ENCODE results near the gene LYPD6B. TPM values are rescaled to one million over a fixed set of nuclear protein-coding genes. Genes with fewer than 3 reads are reported as not detected.
A peak's percentile ranks its signal among the peaks of the same experiment; 100 is the strongest.

Gene LYPD6B
- total RNA-seq, 4 donors from 2014 or later, result 0.49 to 0.54 TPM; not detected in 2

DNA sequence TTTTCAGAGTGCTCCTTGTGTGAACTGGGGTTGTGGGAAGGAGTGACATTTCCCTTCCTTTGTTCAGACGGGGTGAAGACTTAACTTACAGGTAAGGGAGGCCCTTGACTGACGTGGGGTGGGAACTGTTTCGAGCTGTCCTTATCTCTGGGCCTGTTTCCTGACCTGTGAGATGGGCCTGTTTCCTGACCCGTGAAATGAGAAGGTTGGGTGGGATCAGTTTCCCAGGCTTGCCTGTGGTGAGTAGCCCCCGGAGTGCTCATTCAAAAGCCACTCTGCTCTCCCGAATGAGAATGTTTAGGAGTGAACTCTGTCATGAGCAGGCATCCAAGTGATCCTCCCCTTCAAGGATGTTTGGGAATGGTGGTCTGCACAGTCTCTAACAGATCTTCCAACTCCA lies 4.1 kb upstream of the LYPD6B start:
- peaks cover 0 to 10% (median 0%) of the 10 kb centered on the region in 3 donors for H3K4me1 ChIP-seq
- H3K4me3 ChIP-seq, result no peak overlapping the region
- no peaks in the 10 kb centered on the region for H3K36me3 ChIP-seq
- TF ChIP-seq POLR2A (IDR thresholded peaks at IDR 0.05) (no peak), POLR2AphosphoS5 (IDR thresholded peaks at IDR 0.05) (no peak), EP300 (IDR thresholded peaks at IDR 0.05) (no peak)
- TF ChIP-seq, protein P1, sequence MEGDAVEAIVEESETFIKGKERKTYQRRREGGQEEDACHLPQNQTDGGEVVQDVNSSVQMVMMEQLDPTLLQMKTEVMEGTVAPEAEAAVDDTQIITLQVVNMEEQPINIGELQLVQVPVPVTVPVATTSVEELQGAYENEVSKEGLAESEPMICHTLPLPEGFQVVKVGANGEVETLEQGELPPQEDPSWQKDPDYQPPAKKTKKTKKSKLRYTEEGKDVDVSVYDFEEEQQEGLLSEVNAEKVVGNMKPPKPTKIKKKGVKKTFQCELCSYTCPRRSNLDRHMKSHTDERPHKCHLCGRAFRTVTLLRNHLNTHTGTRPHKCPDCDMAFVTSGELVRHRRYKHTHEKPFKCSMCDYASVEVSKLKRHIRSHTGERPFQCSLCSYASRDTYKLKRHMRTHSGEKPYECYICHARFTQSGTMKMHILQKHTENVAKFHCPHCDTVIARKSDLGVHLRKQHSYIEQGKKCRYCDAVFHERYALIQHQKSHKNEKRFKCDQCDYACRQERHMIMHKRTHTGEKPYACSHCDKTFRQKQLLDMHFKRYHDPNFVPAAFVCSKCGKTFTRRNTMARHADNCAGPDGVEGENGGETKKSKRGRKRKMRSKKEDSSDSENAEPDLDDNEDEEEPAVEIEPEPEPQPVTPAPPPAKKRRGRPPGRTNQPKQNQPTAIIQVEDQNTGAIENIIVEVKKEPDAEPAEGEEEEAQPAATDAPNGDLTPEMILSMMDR (IDR thresholded peaks at IDR 0.05), result no peak
- no peak for ATAC-seq
- no peak overlapping the region for H3K27ac ChIP-seq
- peaks cover 66% of the 10 kb centered on the region for H3K27me3 ChIP-seq
- WGBS, 2 donors (ENCODE audit: low coverage in 1 of 2), result 20 to 60% methylated on average over 1 to 2 of the region's 6 CpGs
- H3K9me3 ChIP-seq, result no peaks in the 10 kb centered on the region

GRCh38 chr2:149036507-149037293 lies 1.8 kb upstream of the LYPD6B start:
- Histone ChIP-seq H3K36me3 (no peaks in the 10 kb centered on the region), H3K27ac (no peak overlapping the region), H3K4me3 (no peak overlapping the region), H3K9me3 (no peaks in the 10 kb centered on the region), H3K27me3 (peaks cover 67% of the 10 kb centered on the region), H3K4me1 (peaks cover 0 to 10% (median 0%) of the 10 kb centered on the region in 3 donors)
- 82 to 87% methylated on average over 3 of the region's 4 CpGs for WGBS, 2 donors (ENCODE audit: low coverage in 1 of 2)
- no peak for ATAC-seq
- TF ChIP-seq POLR2A (IDR thresholded peaks at IDR 0.05) (no peak), EP300 (IDR thresholded peaks at IDR 0.05) (no peak), POLR2AphosphoS5 (IDR thresholded peaks at IDR 0.05) (no peak)
- TF ChIP-seq, protein P1 (IDR thresholded peaks at IDR 0.05), result no peak

DNA sequence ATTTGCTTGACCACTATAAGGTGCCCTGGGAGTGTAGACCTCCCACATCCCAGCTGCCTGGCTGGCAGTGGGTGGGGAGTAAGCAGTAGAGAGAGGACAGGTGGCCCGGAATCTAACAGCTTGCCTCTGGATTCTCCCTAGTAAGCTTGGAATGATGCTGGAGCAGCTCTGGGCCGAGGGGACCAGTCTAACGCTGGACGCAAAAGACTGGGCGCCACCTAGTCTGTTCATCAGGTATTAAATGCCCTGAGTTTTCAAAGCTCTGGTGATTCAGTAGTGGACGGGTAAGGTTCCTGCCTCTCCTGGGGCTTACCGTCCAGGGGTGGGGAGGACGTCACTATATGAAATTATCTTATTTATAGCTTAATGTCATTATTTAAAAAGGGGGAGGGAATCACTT lies 648 bp upstream of the LYPD6B start:
- TF ChIP-seq, protein P1 (IDR thresholded peaks at IDR 0.05), result no peak
- Histone ChIP-seq H3K4me3 (no peak overlapping the region), H3K27ac (no peak overlapping the region)

DNA sequence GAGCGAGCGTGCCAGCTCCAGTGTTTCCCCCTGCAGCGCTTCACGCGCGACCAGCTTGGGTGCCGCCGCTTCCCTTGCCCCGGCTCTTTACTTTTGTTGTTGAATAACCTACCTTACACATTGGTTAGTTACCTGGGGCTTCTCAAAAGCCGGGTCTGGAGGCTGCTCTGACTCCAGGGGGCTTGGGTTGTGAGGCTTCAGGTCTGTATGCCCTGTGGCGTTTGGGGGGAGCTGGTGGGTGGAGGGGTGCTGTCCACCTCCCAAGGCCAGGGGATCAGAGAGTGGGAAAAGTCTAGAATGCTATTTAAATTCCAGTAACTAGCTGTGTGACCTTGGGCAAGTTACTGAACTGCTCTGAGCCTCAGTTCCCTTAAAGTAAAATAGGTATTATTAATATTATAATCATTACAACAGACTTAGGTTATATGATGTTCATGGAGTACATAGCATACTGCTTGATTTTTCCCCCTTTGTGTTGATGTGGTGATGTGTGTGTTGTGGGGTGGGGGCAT lies 770 bp downstream of the LYPD6B start:
- peaks cover 0 to 10% (median 0%) of the 10 kb centered on the region in 3 donors for H3K4me1 ChIP-seq
- H3K27me3 ChIP-seq, result peaks cover 60% of the 10 kb centered on the region
- WGBS, 2 donors (ENCODE audit: low coverage in 1 of 2), result 50% methylated on average over 2 of the region's 11 CpGs; no CpG with 5 or more reads in 1 of the 2 donors
- H3K9me3 ChIP-seq, result no peaks in the 10 kb centered on the region
- peak overlapping the region in 1 of 2 donors; percentile 48 for H3K4me3 ChIP-seq
- no peaks in the 10 kb centered on the region for H3K36me3 ChIP-seq
- H3K27ac ChIP-seq, result no peak overlapping the region
- ATAC-seq, result no peak
- no peak for TF ChIP-seq EP300 (IDR thresholded peaks at IDR 0.05)
- TF ChIP-seq POLR2A (IDR thresholded peaks at IDR 0.05), result no peak
- TF ChIP-seq, protein P1 (IDR thresholded peaks at IDR 0.05), result no peak
- no peak for TF ChIP-seq POLR2AphosphoS5 (IDR thresholded peaks at IDR 0.05)

More for the DNA sequence above, 648 bp upstream of the LYPD6B start:
- no peak for ATAC-seq
- H3K27me3 ChIP-seq, result peaks cover 67% of the 10 kb centered on the region
- no peaks in the 10 kb centered on the region for H3K36me3 ChIP-seq
- WGBS, 2 donors (ENCODE audit: low coverage in 1 of 2), result 81 to 82% methylated on average over 2 to 5 of the region's 8 CpGs
- H3K4me1 ChIP-seq, result peaks cover 0 to 10% (median 0%) of the 10 kb centered on the region in 3 donors
- no peaks in the 10 kb centered on the region for H3K9me3 ChIP-seq

- no peak overlapping the region for H3K4me3 ChIP-seq
- peaks cover 56% of the 10 kb centered on the region for H3K27me3 ChIP-seq
- no peak for ATAC-seq
- H3K36me3 ChIP-seq, result no peaks in the 10 kb centered on the region
- 47 to 73% methylated on average over 3 to 5 of the region's 7 CpGs for WGBS, 2 donors (ENCODE audit: low coverage in 1 of 2)
- H3K4me1 ChIP-seq, result peaks cover 0 to 10% (median 0%) of the 10 kb centered on the region in 3 donors
- H3K27ac ChIP-seq, result no peak overlapping the region
- TF ChIP-seq POLR2AphosphoS5 (IDR thresholded peaks at IDR 0.05) (no peak), POLR2A (IDR thresholded peaks at IDR 0.05) (no peak), EP300 (IDR thresholded peaks at IDR 0.05) (no peak)
- TF ChIP-seq, protein P1 (IDR thresholded peaks at IDR 0.05), result no peak
- H3K9me3 ChIP-seq, result peaks cover 0 to 6% (median 0%) of the 10 kb centered on the region in 3 donors
Measured at GRCh38 chr2:149040451-149040850, 2.0 kb downstream of the LYPD6B start.

All from gastroesophageal sphincter (tissue), 4 donors.